GM18907 (cell line): ENCODE data around the gene RFT1.

Source experiments
- ATAC-seq: cut with Tn5 transposase; IDR thresholded peaks from one replicate; pipeline ENCODE4 v1.9.1; 2021; ENCODE audit warnings: mild to moderate bottlenecking, moderate library complexity; ENCODE audit not compliant: unreplicated experiment

RFT1 gene

DNA sequence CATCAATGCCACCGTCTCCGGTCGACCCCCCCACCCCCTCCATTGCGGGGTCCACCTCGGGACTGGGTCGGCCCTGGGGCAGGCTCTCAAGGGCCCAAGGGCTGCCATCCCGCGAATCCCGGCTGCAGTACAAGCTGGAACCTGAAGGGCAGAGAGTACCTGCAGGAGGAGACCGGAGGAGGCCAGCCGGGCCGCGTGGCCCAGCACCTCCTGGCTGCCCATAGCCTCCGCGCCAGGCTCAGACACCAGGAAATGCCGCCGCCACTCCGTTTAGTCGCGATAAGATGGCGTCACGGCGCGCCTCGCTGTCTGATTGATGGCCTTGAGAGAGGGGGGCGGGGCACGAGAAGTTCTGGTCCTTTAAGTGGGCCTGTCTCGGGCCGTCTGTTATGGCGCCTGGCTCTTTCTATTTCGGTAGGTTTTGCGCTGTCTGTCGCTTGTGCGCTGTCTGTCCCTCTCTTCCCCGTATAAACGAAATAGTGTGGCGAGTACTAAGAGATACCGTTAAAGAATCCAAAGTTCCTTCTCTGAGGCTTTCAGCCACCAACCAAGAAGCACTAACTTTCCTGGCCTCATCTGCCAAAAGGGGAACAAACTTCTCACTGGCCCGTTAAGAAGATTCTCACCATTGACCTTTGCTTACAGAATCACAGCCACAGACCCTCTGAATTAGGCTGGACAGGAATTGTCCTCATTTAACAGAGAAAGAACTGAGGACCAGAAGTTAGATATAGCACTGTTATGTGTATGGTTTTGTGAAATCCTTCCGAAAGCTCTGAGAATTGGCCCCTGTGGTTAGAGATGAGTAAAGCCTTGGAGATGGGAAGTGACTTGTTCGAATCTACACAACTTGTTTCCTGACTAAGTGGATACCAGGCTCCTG, at the start of gene RFT1:
TSS of gene RFT1 (minus strand) at position 257 of the 883 bp plus-strand sequence. CDS start at position 222, 35 bp downstream.
- ATAC-seq: peak; percentile 80

GRCh38 chr3:53179580-53179979, 49.3 kb upstream of the RFT1 start:
- ATAC-seq: no peak

GRCh38 chr3:53178246-53178645, 48.0 kb upstream of the RFT1 start:
- no peak for ATAC-seq

- ATAC-seq: no peak
Observed at GRCh38 chr3:53175613-53176540, 45.6 kb upstream of the RFT1 start.

- ATAC-seq: peak; percentile 36
Observed at GRCh38 chr3:53174346-53175250, 44.4 kb upstream of the RFT1 start.

DNA sequence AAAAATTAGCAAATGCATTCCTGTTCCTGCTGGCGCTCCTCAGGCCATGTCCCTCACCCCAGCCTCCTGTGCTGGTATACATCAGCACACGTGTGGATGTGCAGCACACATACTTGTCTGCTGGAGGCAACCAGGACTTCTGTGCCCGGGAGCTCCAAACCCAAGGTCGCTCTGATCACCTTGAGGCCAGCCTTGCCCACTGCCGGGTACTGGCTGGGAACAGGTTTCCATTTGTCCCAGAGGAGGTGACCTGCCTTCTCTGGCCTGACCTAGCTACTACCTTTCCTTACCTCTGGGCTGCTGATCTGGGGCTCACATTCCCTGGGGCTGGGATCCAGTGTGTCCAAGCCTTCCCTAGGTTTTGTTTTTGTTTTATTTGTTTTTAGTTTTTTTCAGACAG, 42.9 kb upstream of the RFT1 start:
- no peak for ATAC-seq

GRCh38 chr3:53171827-53172505, 41.7 kb upstream of the RFT1 start:
- ATAC-seq: no peak

- no peak for ATAC-seq
Observed at GRCh38 chr3:53171064-53171418, 40.8 kb upstream of the RFT1 start.

- ATAC-seq: peak; percentile 49
Observed at GRCh38 chr3:53170325-53171063, 40.3 kb upstream of the RFT1 start.

- ATAC-seq: no peak
Observed at GRCh38 chr3:53169832-53170324, 39.6 kb upstream of the RFT1 start.

GRCh38 chr3:53169045-53169831, 39.0 kb upstream of the RFT1 start:
- ATAC-seq: no peak

GRCh38 chr3:53168175-53168923, 38.1 kb upstream of the RFT1 start:
- no peak for ATAC-seq

DNA sequence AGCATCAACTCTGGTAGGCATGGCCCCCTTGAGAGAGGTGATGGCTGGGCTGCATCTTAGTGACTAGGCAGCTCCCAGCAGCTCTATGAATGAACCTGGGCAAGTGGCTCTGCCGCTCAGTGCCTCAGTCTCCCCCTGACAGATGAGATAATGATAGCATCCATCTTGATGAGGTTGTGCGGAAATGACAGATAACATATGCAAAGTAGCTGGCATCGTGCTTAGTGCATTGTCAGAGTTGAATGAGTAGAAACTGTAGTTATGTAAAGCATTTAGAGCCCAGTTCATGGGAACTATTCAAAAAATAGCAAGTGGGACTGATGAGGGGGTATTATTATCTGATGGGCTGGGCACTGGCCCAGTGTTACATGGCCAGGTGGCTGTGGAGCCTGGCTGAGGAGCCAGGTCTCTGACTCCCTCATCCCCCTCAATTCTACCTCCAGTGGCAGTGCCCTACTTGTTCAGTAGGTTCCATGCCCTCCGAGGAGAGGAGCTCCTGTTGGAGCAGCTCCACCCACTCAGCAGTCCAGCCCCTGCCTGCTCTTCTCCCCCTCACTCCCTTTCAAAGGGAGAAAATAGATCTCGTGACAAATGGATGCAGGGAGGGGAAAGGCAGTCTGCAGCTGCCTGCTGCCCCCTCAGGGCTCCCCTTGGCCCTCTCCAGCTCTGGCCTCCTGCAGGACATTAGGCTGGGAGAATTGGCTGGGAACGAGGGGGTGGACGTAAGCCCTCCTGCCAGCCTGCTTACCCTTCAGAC, 37.4 kb upstream of the RFT1 start:
- peak; percentile 22 for ATAC-seq

DNA sequence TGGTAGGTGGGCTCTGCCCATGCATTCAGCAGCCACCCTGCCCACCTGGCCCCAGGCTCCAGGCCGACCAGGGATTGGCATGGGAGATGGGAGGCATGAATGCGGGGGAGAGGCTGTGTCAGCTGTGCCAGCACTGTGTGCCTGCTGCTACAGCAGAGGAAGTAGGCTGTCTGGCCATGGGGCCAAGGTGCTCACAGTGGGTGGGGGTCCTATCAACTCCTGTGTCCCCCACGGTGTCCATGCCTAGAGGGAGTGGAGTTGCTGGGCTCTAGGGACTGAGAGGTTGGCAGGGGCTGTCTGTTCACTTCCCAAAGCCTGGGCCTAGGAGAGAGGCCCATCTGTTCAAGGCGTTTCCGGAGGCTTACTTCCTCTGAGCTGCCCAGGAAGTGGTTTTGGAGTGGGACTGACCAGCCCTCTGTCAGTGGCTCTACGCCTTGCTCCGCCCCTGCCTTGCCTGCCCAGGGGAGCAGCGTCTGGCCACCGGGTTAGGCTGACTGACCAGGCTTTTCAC, 36.6 kb upstream of the RFT1 start:
- no peak for ATAC-seq

DNA sequence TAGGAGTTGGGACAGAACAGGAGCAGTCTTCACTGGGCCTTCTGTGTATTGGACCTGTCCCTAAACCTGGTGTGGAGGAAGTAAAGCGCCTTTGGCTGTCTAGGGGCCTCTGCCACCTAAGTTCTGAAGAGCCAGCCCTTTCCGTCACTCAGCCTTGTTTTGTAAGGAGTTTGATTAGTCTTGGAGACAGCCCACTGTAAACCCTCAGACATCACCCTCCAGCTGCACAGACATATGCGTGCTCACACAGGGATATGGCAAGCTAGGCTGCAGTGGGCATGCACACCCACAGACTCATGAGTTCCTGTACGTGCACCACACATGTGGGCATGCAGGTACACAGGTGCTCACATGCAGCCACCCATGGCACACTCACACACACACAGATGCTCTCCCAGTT, 36.0 kb upstream of the RFT1 start:
- no peak for ATAC-seq

- no peak for ATAC-seq
Observed at GRCh38 chr3:53164911-53165310, 34.7 kb upstream of the RFT1 start.
